SK-N-SH (cell line): ENCODE results near the gene C10orf67.

Experiments
- CTCF ChIP-seq: fragments of 200-600 bp; sonication (generic); IDR thresholded peaks from 2 replicates; pipeline ENCODE4 v1.6.1; 2017; ENCODE audit warnings: antibody characterized with exemption, mild to moderate bottlenecking, moderate library complexity
- ELF1 ChIP-seq: IDR thresholded peaks from 2 replicates; pipeline ENCODE4 v1.4.0; 2012
- POLR2AphosphoS5 ChIP-seq: IDR thresholded peaks from 2 replicates; pipeline ENCODE4 v1.6.1; 2012; ENCODE audit warnings: low read depth, low read length
- RFX5 ChIP-seq: IDR thresholded peaks from 2 replicates; pipeline ENCODE4 v1.6.1; 2012; ENCODE audit warnings: mild to moderate bottlenecking, improper control_type of control experiment, low read length
- TCF12 ChIP-seq: IDR thresholded peaks from 2 replicates; pipeline ENCODE4 v1.4.0; 2012
- USF1 ChIP-seq: IDR thresholded peaks from 2 replicates; pipeline ENCODE4 v1.4.0; 2012; ENCODE audit warnings: low read depth, borderline replicate concordance

GRCh38 chr10:23199768-23200511 is 144.7 kb downstream of the C10orf67 start:
- TF ChIP-seq RFX5 (no peak), CTCF (no peak), TCF12 (no peak), ELF1 (no peak), USF1 (no peak), POLR2AphosphoS5 (no peak)
